ENCODE data around the gene DHDDS.

DNA sequence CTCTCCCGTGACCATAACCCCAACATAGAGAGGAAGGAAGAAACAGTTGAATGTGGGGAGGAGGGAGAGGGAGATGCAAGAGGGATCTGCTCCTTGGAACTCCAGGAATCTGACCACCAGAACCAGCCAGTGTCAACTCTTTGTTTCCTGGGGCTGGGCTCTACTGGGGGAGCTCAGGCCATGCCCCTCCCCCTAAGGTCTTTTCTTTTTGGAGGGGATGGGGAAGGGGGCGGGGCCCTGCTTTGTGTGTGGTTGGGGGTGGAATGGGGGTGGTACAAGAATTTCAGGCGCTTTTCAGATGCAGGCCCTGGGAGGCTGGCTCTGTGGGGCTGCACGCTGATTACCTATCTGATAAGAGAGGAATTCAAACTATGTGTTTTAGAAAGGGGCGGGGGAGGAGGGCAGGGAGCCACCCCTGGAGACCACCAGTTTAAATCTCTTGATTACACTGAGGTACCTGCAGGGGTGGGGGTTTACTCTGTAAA, 13.2 kb upstream of the DHDDS start:
- TF ChIP-seq, protein P1, sequence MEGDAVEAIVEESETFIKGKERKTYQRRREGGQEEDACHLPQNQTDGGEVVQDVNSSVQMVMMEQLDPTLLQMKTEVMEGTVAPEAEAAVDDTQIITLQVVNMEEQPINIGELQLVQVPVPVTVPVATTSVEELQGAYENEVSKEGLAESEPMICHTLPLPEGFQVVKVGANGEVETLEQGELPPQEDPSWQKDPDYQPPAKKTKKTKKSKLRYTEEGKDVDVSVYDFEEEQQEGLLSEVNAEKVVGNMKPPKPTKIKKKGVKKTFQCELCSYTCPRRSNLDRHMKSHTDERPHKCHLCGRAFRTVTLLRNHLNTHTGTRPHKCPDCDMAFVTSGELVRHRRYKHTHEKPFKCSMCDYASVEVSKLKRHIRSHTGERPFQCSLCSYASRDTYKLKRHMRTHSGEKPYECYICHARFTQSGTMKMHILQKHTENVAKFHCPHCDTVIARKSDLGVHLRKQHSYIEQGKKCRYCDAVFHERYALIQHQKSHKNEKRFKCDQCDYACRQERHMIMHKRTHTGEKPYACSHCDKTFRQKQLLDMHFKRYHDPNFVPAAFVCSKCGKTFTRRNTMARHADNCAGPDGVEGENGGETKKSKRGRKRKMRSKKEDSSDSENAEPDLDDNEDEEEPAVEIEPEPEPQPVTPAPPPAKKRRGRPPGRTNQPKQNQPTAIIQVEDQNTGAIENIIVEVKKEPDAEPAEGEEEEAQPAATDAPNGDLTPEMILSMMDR (conservative IDR thresholded peaks at IDR 0.05 in 1 of 2, IDR thresholded peaks at IDR 0.05 in 1 of 2; ENCODE audit: extremely low read depth in 1 of 2, insufficient read depth in 1 of 2, low read depth in 1 of 2, low read length in 2 of 2) = no peak
- TF ChIP-seq EZH2 (IDR thresholded peaks at IDR 0.05; ENCODE audit: borderline replicate concordance, low read length) = no peak

Measured in mammary epithelial cell (primary cell).